ENCODE results near the gene MRPL9.

MRPL9 gene

GRCh38 chr1:151803164-151803563, 39.9 kb upstream of the MRPL9 start:
- H3K9ac ChIP-seq (ENCODE audit: low read length): no peak overlapping the region
- H3K9me2 ChIP-seq (ENCODE audit: low read depth, low read length): no peaks in the 10 kb centered on the region
- H3K4me2 ChIP-seq (ENCODE audit: low read length): no peak overlapping the region
- H3K79me2 ChIP-seq (ENCODE audit: insufficient read depth, low read length): no peaks in the 10 kb centered on the region
- H3K9me3 ChIP-seq (ENCODE audit: low read length): no peaks in the 10 kb centered on the region
- no peaks in the 10 kb centered on the region for H3K36me3 ChIP-seq (ENCODE audit: insufficient read depth, low read length)
- H2AFZ ChIP-seq (ENCODE audit: low read length): no peak overlapping the region
- TF ChIP-seq CTCF (IDR thresholded peaks at IDR 0.05; ENCODE audit: low read length) (no peak), EZH2 (IDR thresholded peaks at IDR 0.05; ENCODE audit: borderline replicate concordance, low read length) (no peak)
- no peak overlapping the region for H3K4me3 ChIP-seq (ENCODE audit: low read depth, low read length, poor library complexity, severe bottlenecking)
- 0 out of 2 replicates have a peak, but pooled peaks cover 8% of the 10 kb centered on the region for H3K27me3 ChIP-seq (ENCODE audit: insufficient read depth, low read length)
- no peaks in the 10 kb centered on the region for H3K4me1 ChIP-seq (ENCODE audit: insufficient read depth, low read length, severe bottlenecking)
- H3K27ac ChIP-seq (ENCODE audit: low read depth, low read length, poor library complexity, severe bottlenecking): no peak overlapping the region
- no peaks in the 10 kb centered on the region for H3F3A ChIP-seq (ENCODE audit: insufficient read depth, low read length)
- H4K20me1 ChIP-seq (ENCODE audit: insufficient read depth, low read length): no peaks in the 10 kb centered on the region

- Histone ChIP-seq H3K9me2 (ENCODE audit: low read depth, low read length) (no peaks in the 10 kb centered on the region), H3K4me3 (ENCODE audit: low read depth, low read length, poor library complexity, severe bottlenecking) (no peak overlapping the region), H3K27me3 (ENCODE audit: insufficient read depth, low read length) (0 out of 2 replicates have a peak, but pooled peaks cover 8% of the 10 kb centered on the region), H3K4me2 (ENCODE audit: low read length) (no peak overlapping the region), H4K20me1 (ENCODE audit: insufficient read depth, low read length) (no peaks in the 10 kb centered on the region), H3K79me2 (ENCODE audit: insufficient read depth, low read length) (no peaks in the 10 kb centered on the region), H3K9me3 (ENCODE audit: low read length) (no peaks in the 10 kb centered on the region), H3F3A (ENCODE audit: insufficient read depth, low read length) (no peaks in the 10 kb centered on the region), H3K27ac (ENCODE audit: low read depth, low read length, poor library complexity, severe bottlenecking) (no peak overlapping the region), H3K4me1 (ENCODE audit: insufficient read depth, low read length, severe bottlenecking) (no peaks in the 10 kb centered on the region), H3K9ac (ENCODE audit: low read length) (no peak overlapping the region), H3K36me3 (ENCODE audit: insufficient read depth, low read length) (no peaks in the 10 kb centered on the region), H2AFZ (ENCODE audit: low read length) (no peak overlapping the region)
- no peak for TF ChIP-seq EZH2 (IDR thresholded peaks at IDR 0.05; ENCODE audit: borderline replicate concordance, low read length)
- no peak for TF ChIP-seq CTCF (IDR thresholded peaks at IDR 0.05; ENCODE audit: low read length)
Measured at GRCh38 chr1:151802372-151802771, 39.1 kb upstream of the MRPL9 start.

- H3F3A ChIP-seq (ENCODE audit: insufficient read depth, low read length): no peaks in the 10 kb centered on the region
- no peak overlapping the region for H3K9ac ChIP-seq (ENCODE audit: low read length)
- H2AFZ ChIP-seq (ENCODE audit: low read length): no peak overlapping the region
- peaks cover 8% of the 10 kb centered on the region; the same call in 1 of the 2 replicates for H3K27me3 ChIP-seq (ENCODE audit: insufficient read depth, low read length)
- H3K4me3 ChIP-seq (ENCODE audit: low read depth, low read length, poor library complexity, severe bottlenecking): no peak overlapping the region
- no peaks in the 10 kb centered on the region for H3K36me3 ChIP-seq (ENCODE audit: insufficient read depth, low read length)
- no peaks in the 10 kb centered on the region for H3K9me3 ChIP-seq (ENCODE audit: low read length)
- no peak overlapping the region for H3K4me2 ChIP-seq (ENCODE audit: low read length)
- H3K9me2 ChIP-seq (ENCODE audit: low read depth, low read length): no peaks in the 10 kb centered on the region
- H4K20me1 ChIP-seq (ENCODE audit: insufficient read depth, low read length): no peaks in the 10 kb centered on the region
- H3K79me2 ChIP-seq (ENCODE audit: insufficient read depth, low read length): no peaks in the 10 kb centered on the region
- no peak for TF ChIP-seq EZH2 (IDR thresholded peaks at IDR 0.05; ENCODE audit: borderline replicate concordance, low read length)
- TF ChIP-seq CTCF (IDR thresholded peaks at IDR 0.05; ENCODE audit: low read length): no peak
- no peak overlapping the region for H3K27ac ChIP-seq (ENCODE audit: low read depth, low read length, poor library complexity, severe bottlenecking)
- H3K4me1 ChIP-seq (ENCODE audit: insufficient read depth, low read length, severe bottlenecking): no peaks in the 10 kb centered on the region
Measured at GRCh38 chr1:151801846-151802245, 38.5 kb upstream of the MRPL9 start.

Data from OCI-LY1 (cell line).